GM12872 (cell line): ENCODE results near the gene SHANK3.
A peak's percentile ranks its signal among the peaks of the same experiment; 100 is the strongest.

Source experiments
- TF ChIP-seq, protein P1 (sequence below): IDR thresholded peaks from 3 replicates; pipeline ENCODE4 v1.5.1; 2011; ENCODE audit warnings: low read depth, mild to moderate bottlenecking, low read length, moderate library complexity; ENCODE audit not compliant: insufficient read depth

The SHANK3 gene

GRCh38 chr22:50627642-50628542 is 44.7 kb upstream of the SHANK3 start, which contains the start of gene ARSA:
Gene ARSA, minus strand, starts transcription at chr22:50628152. Its CDS starts 373 bp downstream, at chr22:50627779.
- TF ChIP-seq, protein P1, sequence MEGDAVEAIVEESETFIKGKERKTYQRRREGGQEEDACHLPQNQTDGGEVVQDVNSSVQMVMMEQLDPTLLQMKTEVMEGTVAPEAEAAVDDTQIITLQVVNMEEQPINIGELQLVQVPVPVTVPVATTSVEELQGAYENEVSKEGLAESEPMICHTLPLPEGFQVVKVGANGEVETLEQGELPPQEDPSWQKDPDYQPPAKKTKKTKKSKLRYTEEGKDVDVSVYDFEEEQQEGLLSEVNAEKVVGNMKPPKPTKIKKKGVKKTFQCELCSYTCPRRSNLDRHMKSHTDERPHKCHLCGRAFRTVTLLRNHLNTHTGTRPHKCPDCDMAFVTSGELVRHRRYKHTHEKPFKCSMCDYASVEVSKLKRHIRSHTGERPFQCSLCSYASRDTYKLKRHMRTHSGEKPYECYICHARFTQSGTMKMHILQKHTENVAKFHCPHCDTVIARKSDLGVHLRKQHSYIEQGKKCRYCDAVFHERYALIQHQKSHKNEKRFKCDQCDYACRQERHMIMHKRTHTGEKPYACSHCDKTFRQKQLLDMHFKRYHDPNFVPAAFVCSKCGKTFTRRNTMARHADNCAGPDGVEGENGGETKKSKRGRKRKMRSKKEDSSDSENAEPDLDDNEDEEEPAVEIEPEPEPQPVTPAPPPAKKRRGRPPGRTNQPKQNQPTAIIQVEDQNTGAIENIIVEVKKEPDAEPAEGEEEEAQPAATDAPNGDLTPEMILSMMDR: peak; percentile 38; the same call in 2 of the 3 replicates

DNA sequence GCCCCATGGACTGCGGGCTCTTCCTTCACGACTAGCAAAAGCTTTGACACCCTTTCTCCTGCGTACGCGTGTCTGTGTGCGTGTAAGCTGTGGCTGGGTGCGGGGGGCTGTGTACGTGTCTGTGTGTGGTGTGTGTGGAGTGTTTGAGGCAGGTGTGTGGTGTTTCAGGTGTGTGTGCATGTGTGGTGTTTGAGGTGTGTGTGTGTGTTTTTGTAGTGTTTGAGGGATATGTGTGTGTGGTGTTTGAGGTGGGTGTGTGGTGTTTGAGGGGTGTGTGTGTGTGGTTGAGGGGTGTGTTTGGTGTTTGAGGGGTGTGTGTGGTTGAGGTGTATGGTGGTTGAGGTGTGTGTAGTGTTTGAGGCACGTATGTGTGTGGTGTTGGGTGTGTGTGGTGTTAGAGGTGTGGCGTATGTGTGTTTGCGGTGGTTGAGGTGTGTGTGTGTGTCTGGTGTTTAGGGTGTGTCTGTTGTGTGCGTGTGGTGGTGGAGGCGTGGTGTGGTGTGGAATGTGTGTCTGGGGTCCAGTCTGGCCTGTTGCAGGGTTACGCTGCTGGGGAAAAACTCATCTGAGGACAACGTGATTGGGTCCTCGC is 44.0 kb upstream of the SHANK3 start:
- TF ChIP-seq, protein P1: no peak

GRCh38 chr22:50630376-50630775 is 42.2 kb upstream of the SHANK3 start:
- TF ChIP-seq, protein P1: no peak

DNA sequence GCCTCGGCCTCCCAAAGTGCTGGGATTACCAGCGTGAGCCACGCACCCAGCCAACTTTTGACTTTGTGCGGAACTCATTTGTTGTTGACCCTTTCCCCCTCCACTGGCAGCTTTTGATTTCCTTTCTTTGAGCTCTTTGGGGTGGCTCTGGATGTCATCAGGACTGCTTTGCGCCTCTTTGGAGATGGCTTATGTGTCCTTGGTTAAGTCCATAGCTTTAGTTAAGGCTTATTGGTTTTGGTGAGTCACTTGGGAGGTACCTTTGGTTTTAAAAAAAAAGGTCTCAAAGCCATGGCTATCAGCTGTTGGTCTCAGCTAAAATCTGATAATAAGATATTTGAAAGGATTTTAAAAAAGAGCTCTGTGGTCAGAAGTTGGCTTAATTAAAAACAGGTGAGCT is 39.5 kb upstream of the SHANK3 start:
- TF ChIP-seq, protein P1: no peak

- TF ChIP-seq, protein P1: no peak
Measured at GRCh38 chr22:50633771-50634170, 38.9 kb upstream of the SHANK3 start.

- TF ChIP-seq, protein P1: no peak
Measured at GRCh38 chr22:50635591-50635990, 37.0 kb upstream of the SHANK3 start.

- TF ChIP-seq, protein P1: no peak
Measured at GRCh38 chr22:50640857-50641647, 31.6 kb upstream of the SHANK3 start.
